Mucosa of rectum (tissue), 2 donors: ENCODE measurements around the gene COMTD1.

Source experiments
- H3K27ac ChIP-seq, 2 donors: one replicate each; pipeline ENCODE4 v1.7.0; 2013; ENCODE audit warnings: inconsistent platforms in 2 of 2, low read depth in 2 of 2, low read length in 2 of 2
- H3K27me3 ChIP-seq, 2 donors: one replicate each; pipeline ENCODE4 v1.7.0; 2013; ENCODE audit warnings: low read length in 2 of 2; ENCODE audit not compliant: control insufficient read depth in 2 of 2, insufficient read depth in 2 of 2
- H3K36me3 ChIP-seq, 2 donors: one replicate each; pipeline ENCODE4 v1.7.0; 2013; ENCODE audit warnings: low read length in 2 of 2; ENCODE audit not compliant: control insufficient read depth in 2 of 2, insufficient read depth in 2 of 2
- H3K4me1 ChIP-seq, 2 donors: one replicate each; pipeline ENCODE4 v1.7.0; 2013; ENCODE audit warnings: low read length in 2 of 2, mild to moderate bottlenecking in 1 of 2; ENCODE audit not compliant: control insufficient read depth in 2 of 2, insufficient read depth in 2 of 2
- H3K4me3 ChIP-seq, 2 donors: one replicate each; pipeline ENCODE4 v1.7.0; 2013; ENCODE audit warnings: low read length in 2 of 2
- H3K9ac ChIP-seq, 2 donors: one replicate each; pipeline ENCODE4 v1.7.0; 2013; ENCODE audit warnings: low read length in 2 of 2, low read depth in 1 of 2, mild to moderate bottlenecking in 1 of 2
- H3K9me3 ChIP-seq, 2 donors: one replicate each; pipeline ENCODE4 v1.7.0; 2013; ENCODE audit warnings: low read length in 2 of 2; ENCODE audit not compliant: control insufficient read depth in 2 of 2
- donor health status: healthy.
- donor health status: Normal muscosa, but diverticular disease.

Gene COMTD1

GRCh38 chr10:75234017-75234682 is 1.6 kb downstream of the COMTD1 start:
- H3K9ac ChIP-seq = peak overlapping the region in 1 of 2 donors; percentile 86

GRCh38 chr10:75233444-75234016 is 2.2 kb downstream of the COMTD1 start:
- H3K27me3 ChIP-seq = no peaks in the 10 kb centered on the region
- H3K36me3 ChIP-seq = peaks cover 37 to 40% of the 10 kb centered on the region in 2 donors
- peaks cover 19 to 22% of the 10 kb centered on the region in 2 donors for H3K4me1 ChIP-seq
- peak overlapping the region in 1 of 2 donors; percentile 36 for H3K9ac ChIP-seq
- peak overlapping the region; percentile 52 to 63 for H3K4me3 ChIP-seq
- H3K27ac ChIP-seq = peak overlapping the region; percentile 69 to 92
- no peaks in the 10 kb centered on the region for H3K9me3 ChIP-seq

More at GRCh38 chr10:75234017-75234682, 1.6 kb downstream of the COMTD1 start:
- H3K27me3 ChIP-seq = no peaks in the 10 kb centered on the region
- H3K27ac ChIP-seq = peak overlapping the region; percentile 91 to 92
- H3K4me3 ChIP-seq = peak overlapping the region; percentile 70 to 77
- peaks cover 30 to 34% of the 10 kb centered on the region in 2 donors for H3K36me3 ChIP-seq
- peaks cover 19 to 22% of the 10 kb centered on the region in 2 donors for H3K4me1 ChIP-seq
- H3K9me3 ChIP-seq = no peaks in the 10 kb centered on the region

GRCh38 chr10:75231672-75232581 is 3.8 kb downstream of the COMTD1 start:
- H3K9me3 ChIP-seq = no peaks in the 10 kb centered on the region
- H3K9ac ChIP-seq = no peak overlapping the region
- no peak overlapping the region for H3K27ac ChIP-seq
- H3K4me1 ChIP-seq = peaks cover 16% of the 10 kb centered on the region in 2 donors
- peaks cover 40 to 47% of the 10 kb centered on the region in 2 donors for H3K36me3 ChIP-seq
- no peaks in the 10 kb centered on the region for H3K27me3 ChIP-seq
- no peak overlapping the region for H3K4me3 ChIP-seq

GRCh38 chr10:75230600-75231038 is 5.1 kb downstream of the COMTD1 start:
- Histone ChIP-seq H3K9ac (no peak overlapping the region), H3K4me3 (no peak overlapping the region), H3K27me3 (no peaks in the 10 kb centered on the region), H3K9me3 (no peaks in the 10 kb centered on the region), H3K4me1 (peaks cover 18 to 22% of the 10 kb centered on the region in 2 donors), H3K36me3 (peaks cover 42 to 57% of the 10 kb centered on the region in 2 donors), H3K27ac (no peak overlapping the region)

GRCh38 chr10:75229971-75230370 is 5.8 kb downstream of the COMTD1 start:
- H3K4me3 ChIP-seq = no peak overlapping the region
- no peak overlapping the region for H3K27ac ChIP-seq
- H3K9ac ChIP-seq = no peak overlapping the region
- H3K4me1 ChIP-seq = peaks cover 24% of the 10 kb centered on the region in 2 donors
- H3K9me3 ChIP-seq = no peaks in the 10 kb centered on the region
- H3K27me3 ChIP-seq = no peaks in the 10 kb centered on the region
- peaks cover 48 to 63% of the 10 kb centered on the region in 2 donors for H3K36me3 ChIP-seq

- peaks cover 60 to 74% of the 10 kb centered on the region in 2 donors for H3K36me3 ChIP-seq
- no peaks in the 10 kb centered on the region for H3K9me3 ChIP-seq
- no peak overlapping the region for H3K4me3 ChIP-seq
- H3K4me1 ChIP-seq = peaks cover 18 to 20% of the 10 kb centered on the region in 2 donors
- no peak overlapping the region for H3K9ac ChIP-seq
- H3K27me3 ChIP-seq = no peaks in the 10 kb centered on the region
- H3K27ac ChIP-seq = no peak overlapping the region
Measured at GRCh38 chr10:75228834-75229233, 6.9 kb downstream of the COMTD1 start.

GRCh38 chr10:75228278-75228677 is 7.5 kb downstream of the COMTD1 start:
- Histone ChIP-seq H3K27ac (no peak overlapping the region), H3K9me3 (no peaks in the 10 kb centered on the region), H3K36me3 (peaks cover 65 to 75% of the 10 kb centered on the region in 2 donors), H3K27me3 (no peaks in the 10 kb centered on the region), H3K9ac (no peak overlapping the region), H3K4me1 (peaks cover 13 to 20% of the 10 kb centered on the region in 2 donors), H3K4me3 (no peak overlapping the region)

- H3K27me3 ChIP-seq = no peaks in the 10 kb centered on the region
- peaks cover 67 to 76% of the 10 kb centered on the region in 2 donors for H3K36me3 ChIP-seq
- no peaks in the 10 kb centered on the region for H3K9me3 ChIP-seq
- peaks cover 13 to 20% of the 10 kb centered on the region in 2 donors for H3K4me1 ChIP-seq
- no peak overlapping the region for H3K4me3 ChIP-seq
- H3K9ac ChIP-seq = no peak overlapping the region
- peak overlapping the region; percentile 6 to 8 for H3K27ac ChIP-seq
Measured at GRCh38 chr10:75226656-75227055, 9.1 kb downstream of the COMTD1 start.

GRCh38 chr10:75226095-75226494 is 9.7 kb downstream of the COMTD1 start:
- Histone ChIP-seq H3K4me1 (peaks cover 13 to 20% of the 10 kb centered on the region in 2 donors), H3K9ac (no peak overlapping the region)

More at GRCh38 chr10:75226095-75226494, 9.7 kb downstream of the COMTD1 start:
- no peaks in the 10 kb centered on the region for H3K27me3 ChIP-seq
- no peak overlapping the region for H3K4me3 ChIP-seq
- H3K36me3 ChIP-seq = peaks cover 65 to 76% of the 10 kb centered on the region in 2 donors
- no peaks in the 10 kb centered on the region for H3K9me3 ChIP-seq
- H3K27ac ChIP-seq = peak overlapping the region; percentile 6 to 65
